ENCODE results near the gene THRA.

THRA gene

GRCh38 chr17:40025991-40026815, 36.6 kb upstream of the THRA start:
- ChIA-PET POLR2A (ENCODE audit: low non-redundant PET) (no interaction called here), CTCF (interaction anchor here (0.6 to 3.9 kb wide), 18 partner anchors 8 to 502 kb away, joined by 3 to 57 read pairs (median 4); partner anchors contain the start of gene CSF3)
- TF ChIP-seq, protein P1, sequence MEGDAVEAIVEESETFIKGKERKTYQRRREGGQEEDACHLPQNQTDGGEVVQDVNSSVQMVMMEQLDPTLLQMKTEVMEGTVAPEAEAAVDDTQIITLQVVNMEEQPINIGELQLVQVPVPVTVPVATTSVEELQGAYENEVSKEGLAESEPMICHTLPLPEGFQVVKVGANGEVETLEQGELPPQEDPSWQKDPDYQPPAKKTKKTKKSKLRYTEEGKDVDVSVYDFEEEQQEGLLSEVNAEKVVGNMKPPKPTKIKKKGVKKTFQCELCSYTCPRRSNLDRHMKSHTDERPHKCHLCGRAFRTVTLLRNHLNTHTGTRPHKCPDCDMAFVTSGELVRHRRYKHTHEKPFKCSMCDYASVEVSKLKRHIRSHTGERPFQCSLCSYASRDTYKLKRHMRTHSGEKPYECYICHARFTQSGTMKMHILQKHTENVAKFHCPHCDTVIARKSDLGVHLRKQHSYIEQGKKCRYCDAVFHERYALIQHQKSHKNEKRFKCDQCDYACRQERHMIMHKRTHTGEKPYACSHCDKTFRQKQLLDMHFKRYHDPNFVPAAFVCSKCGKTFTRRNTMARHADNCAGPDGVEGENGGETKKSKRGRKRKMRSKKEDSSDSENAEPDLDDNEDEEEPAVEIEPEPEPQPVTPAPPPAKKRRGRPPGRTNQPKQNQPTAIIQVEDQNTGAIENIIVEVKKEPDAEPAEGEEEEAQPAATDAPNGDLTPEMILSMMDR (conservative IDR thresholded peaks at IDR 0.05; ENCODE audit: low read depth), result no peak
- DNase-seq (ENCODE audit: low spot score), result no peak
- peak overlapping the region; percentile 99 for H3K27ac ChIP-seq

DNA sequence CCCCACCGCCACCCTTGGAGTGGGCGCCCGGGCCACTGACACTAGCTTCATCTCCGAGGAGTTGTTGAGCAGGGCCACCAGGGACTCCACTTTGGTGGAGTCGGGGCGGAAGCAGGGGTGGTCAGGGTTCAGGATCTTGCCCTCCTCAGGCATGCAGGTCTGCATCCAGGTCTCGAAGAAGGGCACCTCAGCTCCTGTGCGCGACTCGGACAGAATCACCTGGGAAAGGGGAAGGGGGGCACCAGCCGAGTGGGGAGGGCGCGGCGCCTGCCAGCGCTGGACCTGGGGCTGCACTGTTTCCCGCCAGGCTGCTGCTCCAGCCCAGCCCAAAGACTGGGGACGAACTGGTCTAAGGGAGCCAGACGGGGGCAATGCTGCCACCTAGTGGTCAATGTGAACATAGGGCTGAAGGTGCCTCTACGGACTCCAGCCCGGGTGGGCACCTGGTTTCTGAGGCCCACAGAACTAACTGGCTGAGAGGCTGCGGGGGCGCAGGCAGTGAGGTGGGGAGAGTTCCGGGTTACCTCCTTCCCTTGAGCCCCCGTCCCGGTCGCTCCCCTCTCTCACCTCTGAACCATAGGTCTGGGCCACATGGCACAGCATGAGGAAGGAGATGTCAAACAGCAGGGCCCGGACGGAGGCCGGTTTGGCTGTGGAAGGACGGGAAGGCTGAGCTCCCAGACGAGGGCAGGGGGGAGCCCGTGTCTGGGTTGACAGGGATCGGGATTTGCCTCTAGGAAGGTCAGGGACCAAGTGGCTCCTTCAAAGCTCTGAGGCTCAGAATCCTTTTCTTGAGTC, 35.8 kb upstream of the THRA start:
- peak overlapping the region; percentile 99 for H3K27ac ChIP-seq

GRCh38 chr17:40027614-40028012, 35.2 kb upstream of the THRA start:
- ChIA-PET POLR2A (ENCODE audit: low non-redundant PET) (interaction anchor here (0.6 kb wide), 1 partner anchor 14 kb away, joined by 3 read pairs; no protein-coding TSS in a partner anchor), CTCF (interaction anchor here (0.6 to 3.9 kb wide), 13 partner anchors 9 to 675 kb away, joined by 3 to 57 read pairs (median 6); partner anchors contain the start of gene CSF3)

More for the DNA sequence above, 35.8 kb upstream of the THRA start:
- ChIA-PET CTCF (interaction anchor here (0.6 to 3.9 kb wide), 25 partner anchors 8 to 675 kb away, joined by 3 to 57 read pairs (median 4); partner anchors contain the start of gene CSF3), POLR2A (ENCODE audit: low non-redundant PET) (no interaction called here)
- TF ChIP-seq, protein P1 (conservative IDR thresholded peaks at IDR 0.05; ENCODE audit: low read depth), result peak; percentile 88
- peak; percentile 86 for DNase-seq (ENCODE audit: low spot score)

DNA sequence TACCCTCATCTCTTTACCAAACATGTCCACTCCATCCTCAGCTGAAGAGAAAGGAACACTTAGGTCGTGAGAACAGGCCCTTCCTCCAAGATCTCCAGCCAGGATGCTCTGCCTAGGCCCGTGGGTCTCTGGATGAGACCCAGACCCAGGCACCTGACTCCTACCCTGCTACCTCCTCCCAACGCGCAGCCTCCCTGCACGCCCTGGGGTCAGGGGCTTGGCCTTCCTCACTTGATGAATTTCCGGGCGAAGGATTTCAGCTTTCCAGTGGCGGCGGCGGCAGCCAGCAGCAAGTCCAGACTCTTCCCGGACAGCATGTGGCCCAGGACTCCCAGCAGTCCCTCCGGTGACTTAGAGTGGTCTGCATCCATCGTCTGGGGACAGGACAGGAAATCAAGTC, 34.2 kb upstream of the THRA start:
- TF ChIP-seq, protein P1 (conservative IDR thresholded peaks at IDR 0.05; ENCODE audit: low read depth), result no peak
- ChIA-PET POLR2A (ENCODE audit: low non-redundant PET) (no interaction called here), CTCF (interaction anchor here (0.6 to 3.9 kb wide), 4 partner anchors 13 to 46 kb away, joined by 3 to 57 read pairs (median 10); partner anchors contain the start of gene CSF3)
- H3K27ac ChIP-seq, result peak overlapping the region; percentile 99
- DNase-seq (ENCODE audit: low spot score), result no peak

More at GRCh38 chr17:40027614-40028012, 35.2 kb upstream of the THRA start:
- TF ChIP-seq, protein P1 (conservative IDR thresholded peaks at IDR 0.05; ENCODE audit: low read depth), result no peak
- H3K27ac ChIP-seq, result peak overlapping the region; percentile 99
- DNase-seq (ENCODE audit: low spot score), result no peak

- peak overlapping the region; percentile 66 for H3K27ac ChIP-seq
- TF ChIP-seq, protein P1 (conservative IDR thresholded peaks at IDR 0.05; ENCODE audit: low read depth), result no peak
- CTCF ChIA-PET, result no interaction called here
- POLR2A ChIA-PET (ENCODE audit: low non-redundant PET), result no interaction called here
- no peak for DNase-seq (ENCODE audit: low spot score)
Observed at GRCh38 chr17:40031706-40032105, 31.1 kb upstream of the THRA start.
